ENCODE data around the gene DEAF1. TPM values are rescaled to one million over a fixed set of nuclear protein-coding genes. Genes with fewer than 3 reads are reported as not detected.

Gene DEAF1
- total and polyA plus RNA-seq, 8 donors = 12.3 to 111 (median 37.0) TPM

DNA sequence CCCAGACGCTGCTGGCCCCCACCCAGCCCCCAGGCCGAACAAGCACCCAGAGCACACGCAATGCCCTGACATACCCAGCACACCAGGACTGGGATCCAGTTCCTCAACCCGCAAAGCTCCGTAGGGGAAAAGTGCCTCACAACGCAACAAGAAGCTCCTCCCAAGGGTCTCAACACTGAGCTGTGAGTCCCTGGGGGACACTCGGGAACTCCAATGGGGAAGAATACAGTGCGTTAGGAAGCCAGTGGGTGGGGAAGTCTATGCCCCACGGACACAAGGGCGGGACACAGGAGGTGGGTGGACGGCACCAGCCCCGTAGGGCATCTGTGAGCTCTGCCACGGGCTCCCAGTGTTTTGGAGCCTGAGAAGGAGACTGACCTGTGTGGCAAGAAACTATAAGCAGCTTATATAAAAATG, 1.6 kb downstream of the DEAF1 start:
- intact Hi-C loops (cut with DNase I; ENCODE audit: low total_unique reads) = no loop called here
- TF ChIP-seq POLR2A (IDR thresholded peaks at IDR 0.05) (no peak), EP300 (IDR thresholded peaks at IDR 0.05) (no peak), POLR2AphosphoS5 (IDR thresholded peaks at IDR 0.05) (no peak)
- TF ChIP-seq, protein P1, sequence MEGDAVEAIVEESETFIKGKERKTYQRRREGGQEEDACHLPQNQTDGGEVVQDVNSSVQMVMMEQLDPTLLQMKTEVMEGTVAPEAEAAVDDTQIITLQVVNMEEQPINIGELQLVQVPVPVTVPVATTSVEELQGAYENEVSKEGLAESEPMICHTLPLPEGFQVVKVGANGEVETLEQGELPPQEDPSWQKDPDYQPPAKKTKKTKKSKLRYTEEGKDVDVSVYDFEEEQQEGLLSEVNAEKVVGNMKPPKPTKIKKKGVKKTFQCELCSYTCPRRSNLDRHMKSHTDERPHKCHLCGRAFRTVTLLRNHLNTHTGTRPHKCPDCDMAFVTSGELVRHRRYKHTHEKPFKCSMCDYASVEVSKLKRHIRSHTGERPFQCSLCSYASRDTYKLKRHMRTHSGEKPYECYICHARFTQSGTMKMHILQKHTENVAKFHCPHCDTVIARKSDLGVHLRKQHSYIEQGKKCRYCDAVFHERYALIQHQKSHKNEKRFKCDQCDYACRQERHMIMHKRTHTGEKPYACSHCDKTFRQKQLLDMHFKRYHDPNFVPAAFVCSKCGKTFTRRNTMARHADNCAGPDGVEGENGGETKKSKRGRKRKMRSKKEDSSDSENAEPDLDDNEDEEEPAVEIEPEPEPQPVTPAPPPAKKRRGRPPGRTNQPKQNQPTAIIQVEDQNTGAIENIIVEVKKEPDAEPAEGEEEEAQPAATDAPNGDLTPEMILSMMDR (IDR thresholded peaks at IDR 0.05) = no peak
- Histone ChIP-seq H3K4me1 (peaks cover 40 to 68% (median 58%) of the 10 kb centered on the region in 4 donors), H3K9me3 (no peaks in the 10 kb centered on the region), H3K27me3 (no peaks in the 10 kb centered on the region), H3K36me3 (peaks cover 5 to 26% (median 18%) of the 10 kb centered on the region in 4 donors), H3K4me3 (peak overlapping the region in 3 of 4 donors; percentile 75 to 94 (median 94)), H3K27ac (peak overlapping the region; percentile 52 to 100 (median 97))
- 40 to 51% (median 42%) methylated on average over 13 of the region's 13 CpGs for WGBS, 5 donors
- peak in 1 of 2 donors; percentile 41 for DNase-seq

DNA sequence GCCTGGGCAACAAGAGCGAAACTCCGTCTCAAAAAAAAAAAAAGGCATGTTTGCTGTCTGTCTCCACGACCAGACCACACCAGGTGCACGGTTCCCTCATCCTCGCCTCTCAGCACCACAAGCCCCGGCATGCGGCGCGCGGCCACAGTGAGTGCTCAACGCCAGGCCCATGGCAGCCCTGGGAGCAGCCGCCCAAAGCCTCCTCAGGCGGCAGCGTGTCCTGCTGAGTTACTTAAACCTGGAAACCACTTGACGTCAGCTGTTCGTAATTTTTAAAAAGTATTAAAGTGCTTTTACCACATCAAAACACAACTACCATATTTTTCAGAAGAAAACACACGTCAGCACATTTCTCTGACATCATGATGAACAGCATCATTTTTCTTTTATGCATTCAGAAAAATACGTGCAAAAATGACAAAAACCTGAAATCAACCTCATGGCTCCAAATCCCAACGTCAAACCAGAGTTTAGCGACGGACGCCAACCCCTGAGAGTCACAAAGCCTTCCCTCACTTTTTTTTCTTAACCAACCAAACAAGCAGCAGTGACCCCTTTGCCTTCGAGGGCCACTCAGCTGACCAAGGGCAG, 2.1 kb downstream of the DEAF1 start:
- H3K4me3 ChIP-seq = peak overlapping the region in 1 of 4 donors; percentile 94
- H3K27me3 ChIP-seq = no peaks in the 10 kb centered on the region
- WGBS, 5 donors = 79 to 89% (median 87%) methylated on average over 22 to 23 of the region's 23 CpGs
- TF ChIP-seq EP300 (IDR thresholded peaks at IDR 0.05) = no peak
- TF ChIP-seq, protein P1 (IDR thresholded peaks at IDR 0.05) = no peak
- no peak for TF ChIP-seq POLR2A (IDR thresholded peaks at IDR 0.05)
- no peak for TF ChIP-seq POLR2AphosphoS5 (IDR thresholded peaks at IDR 0.05)
- H3K36me3 ChIP-seq = peaks cover 10 to 31% (median 23%) of the 10 kb centered on the region in 4 donors
- intact Hi-C loops (cut with DNase I; ENCODE audit: low total_unique reads) = no loop called here
- H3K9me3 ChIP-seq = no peaks in the 10 kb centered on the region
- peak in 1 of 2 donors; percentile 56 for DNase-seq
- peaks cover 35 to 63% (median 55%) of the 10 kb centered on the region in 4 donors for H3K4me1 ChIP-seq
- peak overlapping the region in 4 of 5 donors; percentile 52 to 100 (median 98) for H3K27ac ChIP-seq

DNA sequence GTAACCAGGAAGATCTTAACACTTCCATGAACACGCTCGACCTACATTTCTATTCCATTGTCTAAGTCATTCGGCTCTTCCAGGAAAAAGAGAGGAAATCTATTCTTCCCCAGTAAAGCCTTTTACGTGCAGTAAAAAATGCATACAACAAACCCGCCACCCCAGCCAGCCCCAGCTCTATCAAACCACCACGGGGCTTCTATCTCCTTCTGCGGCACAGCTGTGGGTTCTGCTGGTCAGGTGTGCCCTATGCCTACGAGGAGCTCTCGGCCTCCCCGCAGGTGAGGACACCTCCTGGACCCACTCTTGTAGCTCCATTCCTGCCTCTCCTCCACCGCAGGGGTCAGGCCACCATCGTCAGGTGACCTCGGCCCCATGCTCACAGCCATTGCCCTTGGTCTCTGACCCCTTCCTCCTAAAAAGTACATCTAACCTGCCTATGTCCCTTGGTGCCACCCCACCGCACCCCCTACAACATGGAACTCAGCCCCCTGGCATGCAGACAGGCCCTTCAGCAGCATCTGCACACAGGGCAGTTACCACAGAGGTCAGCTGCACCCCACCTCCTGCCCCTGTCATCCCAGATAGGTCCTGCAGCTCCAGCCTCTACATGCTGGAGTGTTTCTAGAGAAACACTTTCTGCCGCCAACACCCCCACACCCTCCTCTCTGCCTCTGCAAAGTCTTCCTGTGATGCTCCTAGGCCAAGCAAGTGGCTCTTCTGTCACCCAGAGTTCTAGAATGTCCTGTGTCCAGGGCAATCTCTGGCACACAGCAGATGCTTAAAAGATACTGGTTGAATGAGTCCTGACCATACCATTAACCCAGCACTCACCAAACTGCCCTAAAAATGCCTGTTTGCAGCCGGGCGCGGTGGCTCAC, 3.1 kb downstream of the DEAF1 start:
- H3K4me1 ChIP-seq = peaks cover 29 to 54% (median 49%) of the 10 kb centered on the region in 4 donors
- no peak for TF ChIP-seq POLR2A (IDR thresholded peaks at IDR 0.05)
- TF ChIP-seq, protein P1 (IDR thresholded peaks at IDR 0.05) = no peak
- no peak for TF ChIP-seq POLR2AphosphoS5 (IDR thresholded peaks at IDR 0.05)
- TF ChIP-seq EP300 (IDR thresholded peaks at IDR 0.05) = no peak
- intact Hi-C loops (cut with DNase I; ENCODE audit: low total_unique reads) = no loop called here
- no peaks in the 10 kb centered on the region for H3K27me3 ChIP-seq
- H3K36me3 ChIP-seq = peaks cover 20 to 41% (median 33%) of the 10 kb centered on the region in 4 donors
- H3K9me3 ChIP-seq = no peaks in the 10 kb centered on the region
- DNase-seq = no peak
- H3K4me3 ChIP-seq = no peak overlapping the region
- 88 to 91% (median 91%) methylated on average over 18 of the region's 18 CpGs for WGBS, 5 donors
- no peak overlapping the region for H3K27ac ChIP-seq
